Right lobe of liver (tissue), 6 donors: ENCODE measurements around the gene MYO7B. TPM values are rescaled to one million over a fixed set of nuclear protein-coding genes. Genes with fewer than 3 reads are reported as not detected.
A peak's percentile ranks its signal among the peaks of the same experiment; 100 is the strongest.

Experiments
- ATAC-seq, 4 donors: fragments of 200-7000 bp; cut with Tn5 transposase; one replicate each; pipeline ENCODE4 v1.9.1; 2020; ENCODE audit warnings: mild to moderate bottlenecking in 4 of 4, moderate library complexity in 4 of 4
- DNase-seq, 3 donors: peaks; one replicate each; pipeline ENCODE4 v3.0.0-alpha.2; 2020
- H3K27ac ChIP-seq, 3 donors: fragments of 200-600 bp; one replicate each; pipeline ENCODE4 v1.8.0; 2022
- H3K27me3 ChIP-seq, 2 donors: fragments of 200-600 bp; one replicate each; pipeline ENCODE4 v1.8.0; 2022
- H3K36me3 ChIP-seq, 4 donors: fragments of 200-600 bp; sonication (generic) in 1 of 4; one replicate each; pipeline versions ENCODE4 v1.5.1 to v1.8.0; 2017 to 2022; ENCODE audit warnings: control low read depth in 1 of 4
- H3K4me1 ChIP-seq, 4 donors: fragments of 200-600 bp; sonication (generic) in 1 of 4; one replicate each; pipeline versions ENCODE4 v1.5.1 to v1.8.0; 2017 to 2022; ENCODE audit warnings: control low read depth in 1 of 4
- H3K4me3 ChIP-seq, 3 donors: fragments of 200-600 bp; one replicate each; pipeline ENCODE4 v1.8.0; 2022
- H3K9me3 ChIP-seq, 4 donors: fragments of 200-600 bp; sonication (generic) in 1 of 4; one replicate each; pipeline versions ENCODE4 v1.5.1 to v1.8.0; 2017 to 2022; ENCODE audit warnings: control low read depth in 1 of 4
- CTCF ChIP-seq, 4 donors: fragments of 200-600 bp in 3 of 4; fragments of 450-650 bp in 1 of 4; IDR thresholded peaks; one replicate each; pipeline versions ENCODE4 v1.5.1 to v1.8.0; 2016 to 2022; ENCODE audit warnings: antibody characterized with exemption in 4 of 4, mild to moderate bottlenecking in 2 of 4
- POLR2A ChIP-seq: fragments of 450-650 bp; IDR thresholded peaks from one replicate; pipeline ENCODE4 v1.6.1; 2017; ENCODE audit warnings: antibody characterized with exemption, mild to moderate bottlenecking
- WGBS: methylation state at CpG from one replicate; pipeline ENCODE4 v1.1.6; 2018; ENCODE audit warnings: low coverage, low lambda C conversion rate; ENCODE audit not compliant: insufficient coverage; ENCODE audit errors: missing lambda C conversion rate; 5-methylcytosine and 5-hydroxymethylcytosine counted together
- intact Hi-C, 2 donors: fragments of 100-400 bp; cut with DNase I; formaldehyde crosslinking; loops; one replicate each; pipeline versions ENCODE4 v1.11.2 to v1.14.1; 2022
- total RNA-seq, 6 experiments: library from RNA; depleted of rRNA in 2 of 6; stranded (reverse); fragments of >200 nt in 2 of 6; fragmentation: NEBNext Ultra II Directional in 3 of 6; extraction: Animal tissue kit (Norgen Biotek cat#: 25700) in 3 of 6; gene quantifications; one replicate each; pipeline versions ENCODE4 v1.1.0 to v1.2.4, GENCODE V29; 2016 to 2023
- donor health status: DM: no; HTN: yes; CAD: no.
- donor health status: DM: no; HTN: no; CAD: no.
- donor health status: DM: no; HTN: no; CAD: no.
- donor health status: DM: no; HTN: yes; CAD: no.
- donor health status: DM: no; HTN: yes; CAD: no.

MYO7B gene
- total RNA-seq, 6 experiments from 2014 or later: 0.21 to 2.7 (median 0.37) TPM; not detected in 1

GRCh38 chr2:127564429-127565260 is 29.2 kb downstream of the MYO7B start:
- 75% methylated on average over 5 of the region's 11 CpGs for WGBS

GRCh38 chr2:127565261-127566138 is 30.0 kb downstream of the MYO7B start:
- TF ChIP-seq POLR2A (no peak), CTCF (IDR thresholded peaks at IDR 0.05) (no peak)
- DNase-seq (peak in 1 of 3 donors; percentile 38), ATAC-seq (no peak)
- Histone ChIP-seq H3K9me3 (no peaks in the 10 kb centered on the region), H3K27me3 (no peaks in the 10 kb centered on the region), H3K36me3 (no peaks in the 10 kb centered on the region), H3K4me3 (no peak overlapping the region), H3K4me1 (no peaks in the 10 kb centered on the region), H3K27ac (no peak overlapping the region)
- intact Hi-C loops: no loop called here
- WGBS: no CpG with 5 or more reads among the region's 12 CpGs

More at GRCh38 chr2:127564429-127565260, 29.2 kb downstream of the MYO7B start:
- intact Hi-C loops: no loop called here
- no peaks in the 10 kb centered on the region for H3K27me3 ChIP-seq
- TF ChIP-seq CTCF (IDR thresholded peaks at IDR 0.05) (no peak), POLR2A (no peak)
- no peak overlapping the region for H3K27ac ChIP-seq
- no peaks in the 10 kb centered on the region for H3K4me1 ChIP-seq
- no peaks in the 10 kb centered on the region for H3K36me3 ChIP-seq
- H3K4me3 ChIP-seq: no peak overlapping the region
- no peak for ATAC-seq
- peak in 1 of 3 donors; percentile 24 for DNase-seq
- no peaks in the 10 kb centered on the region for H3K9me3 ChIP-seq

- DNase-seq (peak in 1 of 3 donors; percentile 24), ATAC-seq (no peak)
- no peaks in the 10 kb centered on the region for H3K4me1 ChIP-seq
- H3K27me3 ChIP-seq: no peaks in the 10 kb centered on the region
- no peak overlapping the region for H3K27ac ChIP-seq
- no peaks in the 10 kb centered on the region for H3K36me3 ChIP-seq
- intact Hi-C loops: no loop called here
- H3K9me3 ChIP-seq: no peaks in the 10 kb centered on the region
- TF ChIP-seq POLR2A: no peak
- no peak for TF ChIP-seq CTCF (IDR thresholded peaks at IDR 0.05)
- WGBS: no CpG with 5 or more reads among the region's 5 CpGs
- no peak overlapping the region for H3K4me3 ChIP-seq
Measured at GRCh38 chr2:127566139-127566417, 30.6 kb downstream of the MYO7B start.

- 60% methylated on average over 2 of the region's 10 CpGs for WGBS
- Histone ChIP-seq H3K4me1 (no peaks in the 10 kb centered on the region), H3K27me3 (no peaks in the 10 kb centered on the region), H3K36me3 (no peaks in the 10 kb centered on the region), H3K4me3 (no peak overlapping the region), H3K9me3 (no peaks in the 10 kb centered on the region), H3K27ac (no peak overlapping the region)
- peak in 1 of 3 donors; percentile 33 for DNase-seq
- no peak for ATAC-seq
- TF ChIP-seq CTCF (IDR thresholded peaks at IDR 0.05) (no peak), POLR2A (no peak)
- intact Hi-C loops: no loop called here
Measured at GRCh38 chr2:127566576-127566975, 31.1 kb downstream of the MYO7B start.
